Colon (tissue), 2 donors: ENCODE results near the gene TMEM127.

Source experiments
- FAIRE-seq: peaks from 2 replicates; lab custom pipeline; 2012; peaks lifted over from hg19 to GRCh38; lab: Jason Lieb, UNC
- donor health status: control.
- donor health status: control.

TMEM127 gene

GRCh38 chr2:96204836-96205624, 60.8 kb downstream of the TMEM127 start:
- no peak for FAIRE-seq

- FAIRE-seq: no peak
Observed at GRCh38 chr2:96203130-96204028, 62.4 kb downstream of the TMEM127 start.

- no peak for FAIRE-seq
Observed at GRCh38 chr2:96202152-96202854, 63.5 kb downstream of the TMEM127 start.

- no peak for FAIRE-seq
Observed at GRCh38 chr2:96201338-96201737, 64.5 kb downstream of the TMEM127 start.

GRCh38 chr2:96198921-96199320, 66.9 kb downstream of the TMEM127 start:
- FAIRE-seq: no peak
